ENCODE results near the gene PDIK1L.

The PDIK1L gene

GRCh38 chr1:26145960-26146294 lies 34.3 kb downstream of the PDIK1L start:
- H3K27me3 Mint-ChIP-seq, result peaks cover 5% of the 10 kb centered on the region

DNA sequence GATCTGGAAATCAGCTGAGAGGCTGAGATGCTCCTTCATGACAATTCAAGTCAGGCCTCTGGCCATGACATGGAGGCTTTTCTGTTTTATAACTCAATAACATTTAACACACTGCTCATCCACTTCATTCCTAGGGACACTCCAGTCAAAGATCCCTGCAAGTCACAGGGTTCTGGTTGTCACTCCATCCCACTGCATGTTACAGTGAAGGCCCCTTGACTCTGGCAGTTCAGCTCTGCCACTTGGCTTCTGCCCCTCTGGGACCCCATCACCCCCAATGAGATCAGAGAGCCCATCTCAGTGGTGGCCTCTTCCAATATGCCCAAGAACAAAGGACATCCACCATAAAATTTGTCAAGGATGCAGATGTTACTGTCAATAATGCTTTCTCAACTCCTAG lies 37.3 kb downstream of the PDIK1L start:
- peaks cover 5% of the 10 kb centered on the region for H3K27me3 Mint-ChIP-seq
- H3K9me3 Mint-ChIP-seq (ENCODE audit: low read depth), result no peaks in the 10 kb centered on the region
- no peak overlapping the region for H3K4me3 Mint-ChIP-seq
- no peak overlapping the region for H3K27ac Mint-ChIP-seq
- no peaks in the 10 kb centered on the region for H3K36me3 Mint-ChIP-seq
- peaks cover 4% of the 10 kb centered on the region for H3K4me1 Mint-ChIP-seq (ENCODE audit: low read depth)

More at GRCh38 chr1:26145960-26146294, 34.3 kb downstream of the PDIK1L start:
- Mint-ChIP-seq H3K36me3 (no peaks in the 10 kb centered on the region), H3K4me3 (no peak overlapping the region), H3K27ac (no peak overlapping the region), H3K9me3 (ENCODE audit: low read depth) (no peaks in the 10 kb centered on the region), H3K4me1 (ENCODE audit: low read depth) (peaks cover 4% of the 10 kb centered on the region)

DNA sequence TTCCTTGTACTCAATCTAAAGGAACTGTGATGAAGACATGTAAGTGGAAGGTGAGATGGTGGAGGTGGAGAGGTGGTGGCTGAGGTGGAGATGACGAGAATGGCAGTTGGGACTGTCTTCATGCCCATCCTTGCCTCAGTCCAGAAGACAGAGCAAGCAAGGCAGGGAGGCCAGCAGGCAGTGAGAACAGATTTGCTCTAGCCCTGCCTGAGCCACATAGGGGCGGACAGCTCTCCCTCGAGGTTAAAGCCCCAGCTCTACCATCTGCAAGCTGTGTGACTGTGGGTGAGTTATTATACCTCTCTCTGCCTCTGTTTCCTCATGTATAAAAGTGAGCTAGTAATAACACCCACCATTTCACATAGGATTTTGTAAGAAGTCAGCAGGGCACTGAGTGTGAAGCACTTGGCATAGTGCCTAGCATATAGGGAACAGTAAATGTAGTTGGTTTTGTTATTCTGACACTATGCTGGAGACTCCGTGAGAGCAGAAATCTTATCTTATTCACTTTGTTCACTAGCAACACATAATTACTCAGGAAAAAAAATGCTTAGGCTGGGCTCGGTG lies 42.4 kb downstream of the PDIK1L start:
- Mint-ChIP-seq H3K4me1 (ENCODE audit: low read depth) (peaks cover 3% of the 10 kb centered on the region), H3K27me3 (peaks cover 2% of the 10 kb centered on the region)

DNA sequence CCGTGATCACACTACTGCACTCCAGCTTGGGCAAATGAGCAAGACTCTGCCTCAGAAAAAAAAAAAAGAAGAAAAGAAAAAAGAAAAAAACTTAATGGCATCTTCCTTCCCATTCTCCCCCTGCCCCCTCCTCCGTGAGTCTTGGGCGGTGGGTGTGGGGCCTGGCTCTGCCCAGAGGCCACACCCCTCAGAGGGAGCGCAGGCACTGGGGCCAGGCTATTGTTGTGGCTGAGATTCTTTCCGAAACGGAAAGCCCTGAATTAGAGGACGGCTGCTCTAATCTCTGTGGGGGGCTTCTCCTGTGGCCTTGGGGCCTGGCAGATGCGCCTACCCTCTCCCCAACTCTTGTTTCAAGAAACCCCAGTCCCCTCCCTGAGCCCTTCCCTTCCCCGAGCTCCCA lies 43.1 kb downstream of the PDIK1L start:
- Mint-ChIP-seq H3K27ac (no peak overlapping the region), H3K27me3 (peaks cover 5% of the 10 kb centered on the region), H3K9me3 (ENCODE audit: low read depth) (no peaks in the 10 kb centered on the region)

More for the DNA sequence above, 42.4 kb downstream of the PDIK1L start:
- Mint-ChIP-seq H3K36me3 (no peaks in the 10 kb centered on the region), H3K9me3 (ENCODE audit: low read depth) (no peaks in the 10 kb centered on the region), H3K27ac (no peak overlapping the region), H3K4me3 (no peak overlapping the region)

DNA sequence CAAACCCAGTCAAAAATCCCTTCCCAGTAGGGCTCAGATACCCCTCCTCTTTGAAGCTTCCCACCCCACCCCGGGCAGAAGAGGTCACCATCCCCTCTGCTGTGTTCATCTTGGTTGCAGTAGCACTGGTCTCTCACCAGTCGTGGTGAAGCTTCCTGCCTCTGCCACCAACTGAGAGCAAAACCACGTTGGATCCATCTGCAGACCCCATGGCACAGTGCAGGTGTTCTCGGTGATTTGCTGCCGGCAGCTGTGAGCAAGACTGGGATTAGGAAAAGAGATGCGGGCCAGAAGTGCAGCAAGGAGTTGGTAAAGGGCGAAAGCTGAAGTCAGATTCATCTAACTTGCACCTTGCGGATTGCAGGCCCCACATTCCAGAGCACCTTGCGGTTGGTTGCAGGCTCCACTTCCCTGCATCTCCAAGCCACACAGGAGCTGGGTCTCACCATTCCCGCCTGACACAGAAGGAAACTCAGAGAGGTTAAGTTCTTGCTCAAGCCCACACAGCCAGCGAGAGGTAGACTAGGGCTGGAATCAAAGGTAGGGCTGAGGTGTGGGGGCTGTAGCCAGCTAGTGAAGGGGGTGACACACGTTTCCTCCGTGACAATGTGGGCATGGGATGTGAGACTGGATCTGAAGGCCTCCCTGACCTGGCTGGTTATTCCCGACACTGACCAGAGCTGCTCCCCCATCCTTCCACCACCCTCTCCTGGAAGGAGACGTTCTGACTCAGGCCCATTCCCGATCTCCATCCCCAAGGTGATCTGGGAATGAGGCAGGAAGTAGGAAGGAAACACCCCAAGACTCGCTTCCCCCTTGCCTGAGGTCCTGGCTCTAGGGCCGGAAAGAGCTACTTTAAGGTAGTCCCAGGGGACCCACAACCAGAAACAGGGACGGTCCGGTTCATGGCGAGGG lies 44.0 kb downstream of the PDIK1L start:
- Mint-ChIP-seq H3K36me3 (no peaks in the 10 kb centered on the region), H3K27ac (no peak overlapping the region), H3K4me1 (ENCODE audit: low read depth) (peaks cover 3% of the 10 kb centered on the region), H3K27me3 (peaks cover 6% of the 10 kb centered on the region), H3K4me3 (no peak overlapping the region), H3K9me3 (ENCODE audit: low read depth) (no peaks in the 10 kb centered on the region)

More for the DNA sequence above, 43.1 kb downstream of the PDIK1L start:
- Mint-ChIP-seq H3K4me3 (no peak overlapping the region), H3K36me3 (no peaks in the 10 kb centered on the region), H3K4me1 (ENCODE audit: low read depth) (peaks cover 3% of the 10 kb centered on the region)

DNA sequence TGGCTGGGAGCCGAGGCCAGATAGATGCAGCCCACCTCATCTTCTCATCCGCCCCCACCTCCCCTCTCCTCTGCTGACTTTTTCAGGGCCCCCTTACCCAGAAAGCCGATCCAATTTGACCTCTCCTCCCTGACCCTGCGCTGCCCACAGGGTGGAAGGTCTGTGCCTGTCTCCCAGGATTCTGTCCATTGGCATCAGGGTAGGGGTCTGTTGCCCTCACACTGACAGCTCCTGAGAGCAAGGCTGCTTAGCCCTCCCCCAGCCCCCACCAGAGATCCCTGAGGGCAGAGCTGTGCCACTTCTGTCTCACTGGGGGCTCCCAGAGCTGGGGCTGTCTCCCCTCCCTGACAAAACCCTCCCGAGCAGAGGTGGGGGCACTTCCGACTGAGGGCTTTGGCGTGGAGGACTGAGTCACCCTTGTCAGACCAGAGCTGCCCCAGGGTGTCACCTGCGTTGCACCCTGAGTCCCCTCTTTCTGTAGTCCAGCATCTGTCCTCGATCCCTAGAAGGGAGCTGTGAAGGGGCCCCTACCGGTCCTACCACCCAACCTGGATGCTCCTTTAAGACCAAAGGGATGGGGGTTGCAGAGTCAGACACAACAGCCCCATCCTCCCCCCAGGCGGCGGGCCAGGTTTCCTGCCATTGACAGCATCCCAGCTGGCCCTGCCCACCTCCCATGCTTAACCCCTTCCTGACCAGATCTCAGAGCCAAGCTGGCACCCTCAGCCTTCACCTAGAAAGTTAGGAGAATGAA lies 44.8 kb downstream of the PDIK1L start:
- H3K9me3 Mint-ChIP-seq (ENCODE audit: low read depth), result no peaks in the 10 kb centered on the region
- H3K27me3 Mint-ChIP-seq, result peaks cover 6% of the 10 kb centered on the region
- H3K4me3 Mint-ChIP-seq, result no peak overlapping the region
- peaks cover 3% of the 10 kb centered on the region for H3K4me1 Mint-ChIP-seq (ENCODE audit: low read depth)
- no peaks in the 10 kb centered on the region for H3K36me3 Mint-ChIP-seq
- H3K27ac Mint-ChIP-seq, result no peak overlapping the region

DNA sequence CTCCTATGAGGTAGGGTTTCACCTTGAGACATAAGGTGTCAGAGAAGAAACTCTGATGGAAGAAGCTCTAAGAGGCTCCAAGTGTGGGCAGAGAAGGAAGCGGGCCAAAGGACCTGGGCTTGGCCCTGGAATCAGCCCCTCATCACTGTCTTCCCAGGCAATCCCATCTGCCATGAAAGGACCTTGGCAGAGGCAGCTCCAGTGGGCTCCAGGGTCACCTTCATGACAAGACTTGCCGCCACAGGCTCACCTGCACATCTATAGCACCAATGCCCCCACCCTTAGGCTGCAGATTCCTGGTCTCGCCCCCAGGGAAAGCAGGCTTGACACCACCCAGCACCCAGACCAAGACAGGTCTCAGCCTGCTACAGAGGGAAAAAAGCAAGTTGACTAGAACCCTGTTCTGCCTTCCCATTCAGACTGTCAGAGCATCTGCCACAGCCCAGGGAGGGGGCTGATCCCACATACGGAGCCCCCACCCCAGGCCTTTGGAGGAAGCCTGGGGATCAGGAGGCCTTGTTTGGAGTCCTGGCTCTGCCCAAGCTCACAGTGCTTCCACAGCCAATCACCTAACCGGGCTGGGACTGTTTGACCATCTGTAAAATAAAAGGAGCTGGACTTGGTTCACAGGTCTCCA lies 46.8 kb downstream of the PDIK1L start:
- Mint-ChIP-seq H3K4me1 (ENCODE audit: low read depth) (peaks cover 7% of the 10 kb centered on the region), H3K4me3 (no peak overlapping the region), H3K36me3 (no peaks in the 10 kb centered on the region), H3K9me3 (ENCODE audit: low read depth) (no peaks in the 10 kb centered on the region), H3K27ac (no peak overlapping the region), H3K27me3 (peaks cover 10% of the 10 kb centered on the region)

- Mint-ChIP-seq H3K27me3 (peaks cover 10% of the 10 kb centered on the region), H3K27ac (no peak within 1 kb of the TSS), H3K4me3 (no peak within 1 kb of the TSS), H3K4me1 (ENCODE audit: low read depth) (peaks cover 11% of the 10 kb centered on the region), H3K9me3 (ENCODE audit: low read depth) (no peaks in the 10 kb centered on the region), H3K36me3 (no peaks in the 10 kb centered on the region)
Measured at GRCh38 chr1:26158908-26159742, 47.5 kb downstream of the PDIK1L start, which contains the start of gene FAM110D. Gene FAM110D (plus strand): TSS chr1:26159079. CDS start chr1:26161292, 2,213 bp downstream.

DNA sequence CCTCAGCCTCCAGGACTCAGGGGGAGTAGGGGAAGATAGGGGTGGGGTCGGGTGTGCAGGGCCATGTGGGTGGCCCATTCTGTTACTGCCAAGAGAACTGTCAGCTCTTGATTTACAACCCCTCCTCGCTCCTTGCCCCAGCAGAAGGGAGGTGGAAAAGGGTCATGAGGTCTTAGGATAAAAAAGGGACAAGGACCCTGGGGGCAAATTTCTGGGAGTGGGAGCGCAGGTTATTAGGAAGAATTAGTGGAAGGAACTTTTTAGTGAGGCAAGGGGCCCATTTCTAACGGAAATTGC lies 48.1 kb downstream of the PDIK1L start:
- Mint-ChIP-seq H3K27me3 (peaks cover 10% of the 10 kb centered on the region), H3K4me1 (ENCODE audit: low read depth) (peaks cover 13% of the 10 kb centered on the region), H3K27ac (no peak overlapping the region), H3K36me3 (no peaks in the 10 kb centered on the region), H3K9me3 (ENCODE audit: low read depth) (no peaks in the 10 kb centered on the region), H3K4me3 (no peak overlapping the region)

DNA sequence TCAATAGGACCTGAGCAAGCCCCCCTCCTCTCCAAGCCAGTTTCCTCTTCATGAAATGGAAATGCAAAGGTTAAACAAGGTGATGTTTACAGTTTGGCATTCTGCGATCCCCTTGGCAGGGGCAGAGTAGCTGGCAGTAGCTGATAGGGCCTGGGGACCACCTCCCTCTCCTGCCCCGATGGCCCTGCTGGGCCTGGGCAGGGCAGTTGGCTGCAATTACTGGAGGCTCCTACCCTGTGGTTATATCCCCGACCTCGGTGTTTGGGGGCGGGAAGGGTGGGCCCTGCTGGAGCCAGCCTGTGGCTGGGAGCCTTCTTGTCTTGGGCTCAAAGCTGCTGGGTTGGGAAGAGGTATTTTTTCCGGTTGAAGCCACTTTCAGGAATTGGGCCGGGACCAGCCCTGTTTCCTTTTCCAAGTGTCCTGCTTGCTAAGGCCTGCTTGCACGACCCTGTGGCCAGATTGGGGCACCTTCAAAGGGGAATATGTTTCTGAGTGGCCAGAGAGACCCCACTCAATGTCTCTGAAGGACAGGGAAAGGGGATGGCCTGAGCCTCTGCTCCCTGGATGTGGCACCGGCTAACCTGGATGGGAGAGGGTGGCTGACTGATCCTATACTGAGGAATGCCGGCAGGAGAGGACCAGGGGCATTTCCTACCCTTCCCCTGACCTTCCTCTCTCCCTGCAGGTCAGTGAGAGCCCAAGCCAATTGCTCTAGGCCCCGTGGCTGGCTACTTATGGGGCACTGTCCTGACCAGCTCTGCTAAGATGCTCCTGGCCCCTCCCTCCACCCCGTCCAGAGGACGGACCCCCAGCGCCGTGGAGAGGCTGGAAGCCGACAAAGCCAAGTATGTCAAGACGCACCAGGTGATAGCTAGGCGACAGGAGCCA lies 49.1 kb downstream of the PDIK1L start:
- peaks cover 13% of the 10 kb centered on the region for H3K4me1 Mint-ChIP-seq (ENCODE audit: low read depth)
- H3K27me3 Mint-ChIP-seq, result peaks cover 10% of the 10 kb centered on the region
- H3K36me3 Mint-ChIP-seq, result no peaks in the 10 kb centered on the region
- no peaks in the 10 kb centered on the region for H3K9me3 Mint-ChIP-seq (ENCODE audit: low read depth)
- peak overlapping the region; percentile 43 for H3K4me3 Mint-ChIP-seq
- no peak overlapping the region for H3K27ac Mint-ChIP-seq

DNA sequence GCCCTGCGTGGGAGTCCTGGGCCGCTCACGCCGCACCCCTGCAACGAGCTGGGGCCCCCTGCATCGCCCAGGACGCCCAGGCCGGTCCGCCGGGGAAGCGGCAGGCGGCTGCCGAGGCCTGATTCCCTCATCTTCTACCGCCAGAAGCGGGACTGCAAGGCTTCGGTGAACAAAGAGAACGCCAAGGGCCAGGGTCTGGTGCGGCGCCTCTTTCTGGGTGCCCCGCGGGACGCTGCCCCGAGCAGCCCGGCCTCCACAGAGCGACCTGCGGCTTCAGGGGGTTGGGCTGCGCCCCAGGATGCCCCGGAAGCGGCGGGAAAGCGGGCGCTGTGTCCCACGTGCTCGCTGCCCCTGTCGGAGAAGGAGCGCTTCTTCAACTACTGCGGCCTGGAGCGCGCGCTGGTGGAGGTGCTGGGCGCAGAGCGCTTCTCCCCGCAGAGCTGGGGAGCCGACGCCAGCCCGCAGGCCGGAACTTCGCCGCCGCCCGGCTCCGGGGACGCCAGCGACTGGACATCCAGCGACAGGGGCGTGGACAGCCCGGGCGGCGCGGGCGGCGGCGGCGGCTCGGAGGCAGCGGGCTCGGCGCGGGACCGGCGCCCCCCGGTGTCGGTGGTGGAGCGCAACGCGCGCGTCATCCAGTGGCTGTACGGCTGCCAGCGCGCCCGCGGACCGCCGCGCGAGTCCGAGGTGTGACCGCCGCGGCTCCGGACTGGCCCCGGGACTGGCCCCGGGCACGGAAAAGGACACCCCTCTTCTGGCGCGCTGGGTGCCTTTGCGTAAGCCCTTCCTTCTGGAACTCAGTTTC lies 50.0 kb downstream of the PDIK1L start:
- H3K9me3 Mint-ChIP-seq (ENCODE audit: low read depth), result no peaks in the 10 kb centered on the region
- H3K36me3 Mint-ChIP-seq, result no peaks in the 10 kb centered on the region
- H3K4me3 Mint-ChIP-seq, result peak overlapping the region; percentile 77
- H3K27me3 Mint-ChIP-seq, result peaks cover 10% of the 10 kb centered on the region
- no peak overlapping the region for H3K27ac Mint-ChIP-seq
- peaks cover 12% of the 10 kb centered on the region for H3K4me1 Mint-ChIP-seq (ENCODE audit: low read depth)

DNA sequence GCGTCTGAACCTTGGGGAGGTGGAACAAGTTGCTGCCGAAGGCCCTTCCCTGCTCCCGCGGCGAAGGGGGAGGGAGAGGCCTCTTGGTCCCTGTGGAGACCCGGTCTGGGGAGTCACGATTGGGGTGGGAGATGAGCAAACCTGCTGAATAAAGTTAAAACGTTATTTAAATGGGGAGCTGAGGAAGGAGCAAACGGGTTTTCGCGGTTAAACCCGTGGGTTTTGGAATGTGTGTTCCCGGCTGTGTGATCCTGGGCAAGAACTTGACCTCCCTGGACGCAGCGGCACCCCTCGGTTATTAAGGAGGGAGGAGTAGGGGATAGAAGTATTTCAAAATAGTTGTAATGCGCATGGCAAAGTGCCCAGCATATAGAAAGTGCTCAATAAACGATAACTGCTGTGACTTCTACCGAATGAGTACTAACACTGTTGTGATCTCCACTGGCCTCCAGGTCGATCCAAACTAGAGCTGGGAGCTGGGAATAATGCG lies 50.6 kb downstream of the PDIK1L start:
- H3K4me1 Mint-ChIP-seq (ENCODE audit: low read depth), result peaks cover 10% of the 10 kb centered on the region
- peak overlapping the region; percentile 77 for H3K4me3 Mint-ChIP-seq
- H3K36me3 Mint-ChIP-seq, result no peaks in the 10 kb centered on the region
- H3K27me3 Mint-ChIP-seq, result peaks cover 8% of the 10 kb centered on the region
- H3K27ac Mint-ChIP-seq, result no peak overlapping the region
- H3K9me3 Mint-ChIP-seq (ENCODE audit: low read depth), result no peaks in the 10 kb centered on the region

DNA sequence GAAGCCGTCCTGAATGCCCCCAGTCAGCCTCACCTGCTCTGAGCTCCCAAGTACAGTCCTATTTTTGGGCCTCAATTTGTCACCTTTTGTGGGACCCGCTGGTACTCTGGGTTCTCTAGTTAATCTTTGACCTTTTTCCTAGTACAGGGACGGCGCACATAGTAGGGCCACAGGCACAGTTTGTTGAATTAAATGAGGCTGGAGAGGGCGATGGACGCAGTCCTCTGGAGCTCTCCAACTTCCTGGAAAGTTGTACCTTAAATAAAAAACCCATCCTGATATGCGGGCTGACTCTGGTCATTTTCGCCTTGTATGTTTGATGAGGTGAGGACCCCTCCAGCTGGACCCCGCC lies 52.0 kb downstream of the PDIK1L start:
- no peaks in the 10 kb centered on the region for H3K9me3 Mint-ChIP-seq (ENCODE audit: low read depth)
- H3K27ac Mint-ChIP-seq, result no peak overlapping the region

More for the DNA sequence above, 52.0 kb downstream of the PDIK1L start:
- peaks cover 10% of the 10 kb centered on the region for H3K4me1 Mint-ChIP-seq (ENCODE audit: low read depth)
- peaks cover 8% of the 10 kb centered on the region for H3K27me3 Mint-ChIP-seq
- no peaks in the 10 kb centered on the region for H3K36me3 Mint-ChIP-seq
- H3K4me3 Mint-ChIP-seq, result peak overlapping the region; percentile 48

Data from activated naive CD8-positive, alpha-beta T cell (primary cell).